SK-N-MC (cell line): ENCODE results near the gene ZNF74.
"Not testable (repeated sequence)": the region's sequence is repeated elsewhere in the genome, so short reads cannot be mapped to it uniquely, and the experiment has no call there.

Source experiments
- DNase-seq: peaks from one replicate; pipeline ENCODE4 v3.0.0-alpha.2; 2011; ENCODE audit warnings: low read depth, low spot score
- H3K27ac ChIP-seq: fragments of 200-600 bp; sonication (generic); 2 replicates; pipeline ENCODE4 v1.5.1; 2016; ENCODE audit warnings: mixed run types
- H3K36me3 ChIP-seq: fragments of 200-600 bp; sonication (generic); 2 replicates; pipeline ENCODE4 v1.6.1; 2017; ENCODE audit warnings: antibody characterized with exemption, low read length, mixed read lengths; ENCODE audit not compliant: insufficient read depth
- H3K4me3 ChIP-seq: fragments of 200-600 bp; sonication (generic); 2 replicates; pipeline ENCODE4 v1.5.1; 2016
- H3K9ac ChIP-seq: fragments of 200-600 bp; sonication (generic); 2 replicates; pipeline ENCODE4 v1.8.0; 2017; ENCODE audit warnings: mixed run types, mixed read lengths; ENCODE audit not compliant: insufficient read length
- H3K9me3 ChIP-seq: fragments of 200-600 bp; sonication (generic); 2 replicates; pipeline ENCODE4 v1.6.1; 2017; ENCODE audit warnings: low read depth, mild to moderate bottlenecking, antibody characterized with exemption, low read length, moderate library complexity, mixed read lengths
- EZH2 ChIP-seq: fragments of 200-600 bp; sonication (generic); IDR thresholded peaks from one replicate; pipeline ENCODE4 v1.6.1; 2017; ENCODE audit warnings: antibody characterized with exemption
- FOXP2 ChIP-seq: optimal IDR thresholded peaks from 2 replicates; pipeline ENCODE3; 2011; ENCODE audit warnings: mild to moderate bottlenecking, moderate library complexity; ENCODE audit not compliant: insufficient read depth; ENCODE audit errors: extremely low read length, control extremely low read depth
- POLR2AphosphoS5 ChIP-seq: IDR thresholded peaks from 2 replicates; pipeline ENCODE4 v1.6.1; 2012; ENCODE audit warnings: mild to moderate bottlenecking, low read depth, low read length, borderline replicate concordance

Gene ZNF74

DNA sequence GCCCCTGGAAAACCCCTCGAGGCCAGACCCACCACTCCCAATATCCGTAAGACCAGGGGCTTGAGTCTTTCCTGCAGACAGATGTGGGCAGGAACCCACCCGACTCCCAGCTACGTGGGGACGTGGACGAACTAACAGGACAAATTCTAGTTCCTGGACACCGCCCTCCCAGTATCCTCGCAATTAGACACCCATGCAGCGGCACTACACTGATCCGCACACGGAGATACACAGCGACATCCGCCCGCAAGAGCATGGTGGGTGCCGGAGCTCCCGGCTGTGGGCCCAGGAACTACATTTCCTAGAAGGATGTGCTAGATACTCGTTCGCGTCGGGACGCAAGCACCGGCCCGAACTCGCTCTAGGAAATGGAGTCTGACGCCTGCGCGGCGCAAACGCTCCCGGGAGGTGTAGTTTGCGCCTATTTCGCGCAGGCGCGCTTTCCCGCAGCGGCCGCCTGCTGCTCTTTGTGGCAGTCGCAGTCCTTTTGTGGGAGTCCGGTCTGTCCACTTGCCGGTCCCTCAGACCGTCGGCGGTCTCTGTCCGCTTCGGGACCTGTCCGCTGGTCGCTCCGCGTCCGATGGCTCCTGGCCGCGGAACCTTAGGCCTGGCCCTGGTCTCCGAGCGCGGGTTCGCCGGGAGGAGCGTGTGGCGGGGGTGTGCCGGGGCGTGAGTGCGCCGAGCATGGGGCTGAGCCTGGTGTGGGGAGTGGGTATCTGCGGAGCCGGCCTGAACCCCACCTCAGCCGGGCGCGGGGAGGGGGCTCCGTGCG, at the start of gene ZNF74:
Gene ZNF74, plus strand, starts transcription at position 447 of the 772 bp plus-strand sequence. CDS start 478 bp downstream, outside the sequence.
- Histone ChIP-seq H3K9ac (peak within 1 kb of the TSS; percentile 94), H3K27ac (no peak within 1 kb of the TSS)

DNA sequence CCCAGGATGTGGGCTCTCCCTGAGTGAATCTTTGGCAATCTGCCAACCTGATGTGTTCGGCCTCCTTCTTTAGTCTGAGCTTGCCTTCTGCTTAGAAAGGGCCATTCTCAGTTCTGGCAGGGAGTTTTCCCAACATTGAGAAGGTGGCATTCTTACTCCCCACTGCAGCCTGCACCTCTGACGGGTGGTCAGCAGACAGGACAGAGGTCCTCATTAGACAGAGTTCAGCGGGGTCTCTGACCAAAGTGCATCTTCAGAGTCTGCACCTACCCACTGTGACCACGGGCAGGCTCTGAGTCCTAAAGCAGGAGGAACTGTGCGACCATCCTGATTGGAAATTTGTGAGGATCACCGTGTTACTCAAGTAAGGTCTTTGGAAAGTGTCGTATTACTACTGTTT, 47.4 kb upstream of the ZNF74 start:
- H3K9ac ChIP-seq, H3K36me3 ChIP-seq, H3K9me3 ChIP-seq, H3K4me3 ChIP-seq, H3K27ac ChIP-seq, DNase-seq: not testable (repeated sequence)

More for the DNA sequence above, at the start of gene ZNF74:
- H3K9me3 ChIP-seq = no peaks in the 10 kb centered on the region
- H3K36me3 ChIP-seq = no peaks in the 10 kb centered on the region; the same call in 1 of the 2 replicates
- H3K4me3 ChIP-seq = peak within 1 kb of the TSS; percentile 97
- no peak for TF ChIP-seq FOXP2
- TF ChIP-seq EZH2 = no peak
- TF ChIP-seq POLR2AphosphoS5 = peak; percentile 94
- peak; percentile 28 for DNase-seq

DNA sequence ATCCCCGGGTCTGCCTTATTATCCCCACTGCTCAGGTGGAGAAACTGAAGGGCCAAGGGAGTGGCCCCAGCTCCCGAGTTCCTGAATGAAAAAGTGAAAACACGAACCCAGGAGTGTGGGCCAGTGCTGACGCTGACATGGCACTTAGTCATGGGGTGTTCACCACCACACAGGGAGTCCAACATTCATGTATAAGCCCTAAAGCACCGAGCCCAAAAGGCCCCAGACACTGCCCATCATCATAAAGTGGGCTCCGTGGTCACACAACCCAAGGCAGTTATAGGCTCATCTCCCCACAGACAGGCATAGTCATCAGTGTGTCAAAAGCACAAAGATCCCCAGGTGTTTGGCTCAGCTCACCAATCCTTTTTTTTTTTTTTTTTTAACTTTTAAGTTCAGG, 41.4 kb upstream of the ZNF74 start:
- H3K9me3 ChIP-seq, H3K36me3 ChIP-seq, H3K27ac ChIP-seq, DNase-seq, H3K4me3 ChIP-seq, H3K9ac ChIP-seq: not testable (repeated sequence)

DNA sequence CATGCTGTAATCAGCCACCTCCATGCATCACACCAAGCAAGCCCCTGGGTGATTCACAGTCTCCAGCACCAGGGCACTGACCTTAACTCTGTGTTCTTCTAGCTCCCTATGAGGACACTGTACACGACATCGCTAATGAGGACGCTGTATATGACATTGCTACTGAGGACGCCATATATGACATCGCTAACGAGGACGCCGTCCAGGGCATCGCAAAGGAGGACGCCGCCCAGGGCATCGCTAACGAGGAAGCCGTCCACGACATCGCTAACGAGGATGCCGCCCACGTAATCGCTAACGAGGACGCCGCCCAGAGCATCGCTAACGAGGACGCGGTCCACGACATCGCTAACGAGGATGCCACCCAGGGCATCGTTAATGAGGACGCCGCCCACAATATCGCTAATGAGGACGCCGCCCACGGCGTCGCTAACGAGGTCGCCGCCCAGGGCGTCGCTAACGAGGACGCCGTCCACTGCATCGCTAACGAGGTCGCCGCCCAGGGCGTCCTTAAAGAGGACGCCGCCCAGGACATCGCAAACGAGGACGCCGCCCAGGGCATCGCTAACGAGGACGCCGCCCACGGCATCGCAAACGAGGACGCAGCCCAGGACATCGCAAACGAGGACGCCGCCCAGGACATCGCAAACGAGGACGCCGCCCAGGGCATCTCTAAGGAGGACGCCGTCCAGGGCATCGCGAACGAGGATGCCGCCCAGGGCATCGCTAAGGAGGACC, 39.5 kb upstream of the ZNF74 start:
- DNase-seq = no peak

DNA sequence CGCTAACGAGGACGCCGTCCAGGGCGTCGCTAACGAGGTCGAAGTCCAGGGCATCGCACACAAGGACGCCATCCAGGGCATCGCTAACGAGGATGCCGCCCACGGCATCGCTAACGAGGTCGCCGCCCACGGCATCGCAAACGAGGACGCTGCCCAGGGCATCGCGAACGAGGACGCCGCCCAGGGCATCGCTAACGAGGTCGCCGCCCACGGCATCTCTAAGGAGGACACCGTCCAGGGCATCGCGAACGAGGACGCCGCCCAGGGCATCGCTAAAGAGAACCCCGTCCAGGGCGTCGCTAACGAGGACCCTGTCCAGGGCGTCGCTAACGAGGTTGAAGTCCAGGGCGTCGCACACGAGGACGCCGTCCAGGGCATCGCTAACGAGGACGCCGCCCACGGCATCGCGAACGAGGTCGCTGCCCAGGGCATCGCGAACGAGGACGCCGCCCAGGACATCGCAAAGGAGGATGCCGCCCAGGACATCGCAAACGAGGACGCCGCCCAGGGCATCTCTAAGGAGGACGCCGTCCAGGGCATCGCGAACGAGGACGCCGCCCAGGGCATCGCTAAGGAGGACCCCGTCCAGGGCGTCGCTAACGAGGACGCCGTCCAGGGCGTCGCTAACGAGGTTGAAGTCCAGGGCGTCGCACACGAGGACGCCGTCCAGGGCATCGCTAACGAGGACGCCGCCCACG, 37.9 kb upstream of the ZNF74 start:
- not testable (repeated sequence) for H3K4me3 ChIP-seq, H3K27ac ChIP-seq, DNase-seq, H3K36me3 ChIP-seq, H3K9ac ChIP-seq, H3K9me3 ChIP-seq

More for the DNA sequence above, 39.5 kb upstream of the ZNF74 start:
- H3K4me3 ChIP-seq = no peak overlapping the region
- no peak overlapping the region for H3K27ac ChIP-seq
- no peak overlapping the region for H3K9ac ChIP-seq
- TF ChIP-seq EZH2 = no peak
- TF ChIP-seq FOXP2 = no peak
- no peak for TF ChIP-seq POLR2AphosphoS5
- H3K9me3 ChIP-seq = no peaks in the 10 kb centered on the region
- no peaks in the 10 kb centered on the region for H3K36me3 ChIP-seq

DNA sequence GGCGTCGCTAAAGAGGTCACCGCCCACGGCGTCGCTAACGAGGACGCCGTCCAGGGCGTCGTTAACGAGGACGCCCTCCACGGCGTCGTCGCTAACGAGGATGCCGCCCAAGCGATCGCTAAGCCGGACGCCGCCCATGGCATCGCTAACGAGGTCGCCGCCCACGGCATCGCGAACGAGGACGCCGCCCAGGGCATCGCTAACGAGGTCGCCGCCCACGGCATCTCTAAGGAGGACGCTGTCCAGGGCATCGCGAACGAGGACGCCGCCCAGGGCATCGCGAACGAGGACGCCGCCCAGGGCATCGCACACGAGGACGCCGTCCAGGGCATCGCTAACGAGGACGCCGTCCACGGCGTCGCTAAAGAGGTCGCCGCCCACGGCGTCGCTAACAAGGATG, 37.0 kb upstream of the ZNF74 start:
- DNase-seq, H3K4me3 ChIP-seq, H3K27ac ChIP-seq, H3K9me3 ChIP-seq, H3K9ac ChIP-seq, H3K36me3 ChIP-seq: not testable (repeated sequence)

DNA sequence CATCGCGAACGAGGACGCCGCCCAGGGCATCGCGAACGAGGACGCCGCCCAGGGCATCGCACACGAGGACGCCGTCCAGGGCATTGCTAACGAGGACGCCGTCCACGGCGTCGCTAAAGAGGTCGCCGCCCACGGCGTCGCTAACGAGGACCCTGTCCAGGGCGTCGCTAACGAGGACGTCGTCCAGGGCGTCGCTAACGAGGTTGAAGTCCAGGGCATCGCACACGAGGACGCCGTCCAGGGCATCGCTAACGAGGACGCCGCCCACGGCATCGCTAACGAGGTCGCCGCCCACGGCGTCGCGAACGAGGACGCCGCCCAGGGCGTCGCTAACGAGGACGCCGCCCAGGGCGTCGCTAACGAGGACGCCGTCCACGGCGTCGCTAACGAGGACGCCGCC, 36.0 kb upstream of the ZNF74 start:
- not testable (repeated sequence) for DNase-seq, H3K36me3 ChIP-seq, H3K4me3 ChIP-seq, H3K9me3 ChIP-seq, H3K9ac ChIP-seq, H3K27ac ChIP-seq

DNA sequence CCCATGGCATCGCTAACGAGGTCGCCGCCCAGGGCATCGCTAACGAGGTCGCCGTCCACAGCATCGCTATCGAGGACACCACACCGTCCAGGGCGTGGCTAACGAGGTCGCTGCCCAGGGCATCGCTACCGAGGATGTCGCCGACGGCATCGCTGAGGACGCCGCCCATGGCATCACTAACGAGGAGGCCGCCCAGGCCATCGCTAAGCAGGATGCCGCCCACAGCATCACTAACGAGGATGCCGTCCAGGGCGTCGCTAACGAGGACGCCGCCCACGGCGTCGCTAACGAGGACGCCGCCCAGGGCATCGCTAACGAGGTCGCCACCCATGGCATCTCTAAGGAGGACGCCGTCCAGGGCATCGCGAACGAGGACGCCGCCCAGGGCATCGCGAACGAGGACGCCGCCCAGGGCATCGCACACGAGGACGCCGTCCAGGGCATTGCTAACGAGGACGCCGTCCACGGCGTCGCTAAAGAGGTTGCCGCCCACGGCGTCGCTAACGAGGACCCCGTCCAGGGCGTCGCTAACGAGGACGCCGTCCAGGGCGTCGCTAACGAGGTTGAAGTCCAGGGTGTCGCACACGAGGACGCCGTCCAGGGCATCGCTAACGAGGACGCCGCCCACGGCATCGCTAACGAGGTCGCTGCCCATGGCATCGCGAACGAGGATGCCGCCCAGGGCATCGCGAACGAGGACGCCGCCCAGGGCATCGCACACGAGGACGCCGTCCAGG, 35.3 kb upstream of the ZNF74 start:
- H3K36me3 ChIP-seq, H3K9ac ChIP-seq, H3K27ac ChIP-seq, H3K4me3 ChIP-seq, DNase-seq, H3K9me3 ChIP-seq: not testable (repeated sequence)

DNA sequence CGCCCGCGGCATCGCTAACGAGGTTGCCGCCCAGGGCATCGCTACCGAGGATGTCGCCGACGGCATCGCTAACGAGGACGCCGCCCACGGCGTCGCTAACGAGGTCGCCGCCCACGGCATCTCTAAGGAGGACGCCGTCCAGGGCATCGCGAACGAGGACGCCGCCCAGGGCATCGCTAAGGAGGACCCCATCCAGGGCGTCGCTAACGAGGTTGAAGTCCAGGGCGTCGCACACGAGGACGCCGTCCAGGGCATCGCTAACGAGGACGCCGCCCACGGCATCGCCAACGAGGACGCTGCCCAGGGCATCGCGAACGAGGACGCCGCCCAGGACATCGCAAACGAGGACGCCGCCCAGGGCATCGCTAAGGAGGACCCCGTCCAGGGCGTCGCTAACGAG, 33.7 kb upstream of the ZNF74 start:
- H3K9me3 ChIP-seq, H3K27ac ChIP-seq, DNase-seq, H3K9ac ChIP-seq, H3K36me3 ChIP-seq, H3K4me3 ChIP-seq: not testable (repeated sequence)

DNA sequence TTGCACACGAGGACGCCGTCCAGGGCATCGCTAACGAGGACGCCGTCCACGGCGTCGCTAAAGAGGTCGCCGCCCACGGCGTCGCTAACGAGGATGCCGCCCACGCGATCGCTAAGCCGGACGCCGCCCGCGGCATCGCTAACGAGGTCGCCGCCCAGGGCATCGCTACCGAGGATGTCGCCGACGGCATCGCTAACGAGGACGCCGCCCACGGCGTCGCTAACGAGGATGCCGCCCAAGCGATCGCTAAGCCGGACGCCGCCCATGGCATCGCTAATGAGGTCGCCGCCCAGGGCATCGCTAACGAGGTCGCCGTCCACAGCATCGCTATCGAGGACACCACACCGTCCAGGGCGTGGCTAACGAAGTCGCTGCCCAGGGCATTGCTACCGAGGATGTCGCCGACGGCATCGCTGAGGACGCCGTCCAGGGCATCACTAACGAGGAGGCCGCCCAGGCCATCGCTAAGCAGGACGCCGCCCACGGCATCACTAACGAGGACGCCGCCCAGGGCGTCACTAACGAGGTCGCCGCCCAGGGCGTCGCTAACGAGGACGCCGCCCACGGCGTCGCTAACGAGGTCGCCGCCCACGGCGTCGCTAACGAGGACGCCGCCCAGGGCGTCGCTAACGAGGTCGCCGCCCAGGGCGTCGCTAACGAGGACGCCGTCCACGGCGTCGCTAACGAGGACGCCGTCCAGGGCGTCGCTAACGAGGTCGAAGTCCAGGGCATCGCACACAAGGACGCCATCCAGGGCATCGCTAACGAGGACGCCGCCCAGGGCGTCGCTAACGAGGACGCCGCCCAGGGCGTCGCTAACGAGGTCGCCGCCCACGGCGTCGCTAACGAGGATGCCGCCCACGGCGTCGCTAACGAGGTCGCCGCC, 32.8 kb upstream of the ZNF74 start:
- H3K4me3 ChIP-seq, H3K9ac ChIP-seq, H3K36me3 ChIP-seq, DNase-seq, H3K27ac ChIP-seq, H3K9me3 ChIP-seq: not testable (repeated sequence)

DNA sequence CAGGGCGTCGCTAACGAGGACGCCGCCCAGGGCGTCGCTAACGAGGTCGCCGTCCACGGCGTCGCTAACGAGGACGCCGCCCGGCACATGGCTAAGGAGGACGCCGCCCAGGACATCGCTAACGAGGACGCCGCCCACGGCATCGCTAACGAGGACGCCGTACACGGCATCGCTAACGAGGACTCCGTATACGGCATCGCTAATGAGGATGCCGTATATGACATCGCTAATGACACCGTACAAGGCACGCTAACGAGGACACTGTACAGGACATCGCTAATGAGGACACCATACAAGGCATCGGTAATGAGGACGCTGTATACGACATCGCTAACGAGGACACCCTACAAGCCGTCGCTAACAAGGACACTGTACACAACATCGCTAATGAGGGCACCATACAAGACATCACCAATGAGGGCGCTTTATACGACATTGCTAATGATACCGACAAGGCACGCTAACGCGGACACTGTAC, 32.2 kb upstream of the ZNF74 start:
- H3K27ac ChIP-seq, H3K36me3 ChIP-seq, DNase-seq, H3K4me3 ChIP-seq, H3K9me3 ChIP-seq, H3K9ac ChIP-seq: not testable (repeated sequence)

DNA sequence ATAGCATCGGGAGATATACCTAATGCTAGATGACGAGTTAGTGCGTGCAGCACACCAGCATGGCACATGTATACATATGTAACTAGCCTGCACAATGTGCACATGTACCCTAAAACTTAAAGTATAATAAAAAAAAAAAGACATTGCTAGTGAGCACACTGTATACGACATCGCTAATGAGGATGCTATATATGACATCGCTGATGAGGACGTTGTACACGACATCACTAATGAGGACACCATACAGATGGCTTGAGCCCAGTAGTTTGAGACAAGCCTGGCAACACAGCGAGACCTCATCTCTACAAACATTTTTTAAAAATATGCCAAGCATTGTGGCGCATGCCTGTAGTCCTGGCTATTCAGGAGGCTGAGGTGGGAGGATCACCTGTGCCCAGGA, 31.5 kb upstream of the ZNF74 start:
- H3K9me3 ChIP-seq, DNase-seq, H3K27ac ChIP-seq, H3K9ac ChIP-seq, H3K4me3 ChIP-seq, H3K36me3 ChIP-seq: not testable (repeated sequence)
